ENCODE data around the gene TMEM14B. TPM values are rescaled to one million over a fixed set of nuclear protein-coding genes. Genes with fewer than 3 reads are reported as not detected.

Gene TMEM14B
- total RNA-seq, 2 donors from 2014 or later: 58.7 to 73.3 TPM

DNA sequence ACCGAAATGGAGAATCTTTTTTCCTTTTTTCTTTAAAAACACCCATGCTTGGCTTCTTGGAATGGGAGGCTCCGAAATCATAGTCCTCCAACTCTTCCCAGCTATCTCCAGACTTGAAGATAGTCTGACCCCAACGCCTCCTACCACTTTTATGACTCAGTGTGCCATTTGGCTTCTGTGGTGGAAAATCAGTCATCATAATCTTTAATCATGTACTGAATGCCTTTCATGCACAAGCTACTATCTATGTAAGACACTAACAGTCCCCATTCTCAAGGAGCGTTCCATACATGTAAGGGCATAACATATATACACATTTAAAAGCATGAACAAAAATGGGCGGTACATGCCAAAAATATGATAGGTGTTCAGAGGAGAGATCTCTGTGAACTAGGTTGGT, 44.1 kb downstream of the TMEM14B start:
- Histone ChIP-seq H3K4me3 (no peak overlapping the region), H3K9me3 (no peaks in the 10 kb centered on the region), H3K27me3 (no peaks in the 10 kb centered on the region), H3K9ac (ENCODE audit: low read depth in 2 of 2, low read length in 2 of 2) (no peak overlapping the region), H3K27ac (no peak overlapping the region), H3K36me3 (no peaks in the 10 kb centered on the region), H3K4me1 (no peaks in the 10 kb centered on the region)
- TF ChIP-seq, protein P1, sequence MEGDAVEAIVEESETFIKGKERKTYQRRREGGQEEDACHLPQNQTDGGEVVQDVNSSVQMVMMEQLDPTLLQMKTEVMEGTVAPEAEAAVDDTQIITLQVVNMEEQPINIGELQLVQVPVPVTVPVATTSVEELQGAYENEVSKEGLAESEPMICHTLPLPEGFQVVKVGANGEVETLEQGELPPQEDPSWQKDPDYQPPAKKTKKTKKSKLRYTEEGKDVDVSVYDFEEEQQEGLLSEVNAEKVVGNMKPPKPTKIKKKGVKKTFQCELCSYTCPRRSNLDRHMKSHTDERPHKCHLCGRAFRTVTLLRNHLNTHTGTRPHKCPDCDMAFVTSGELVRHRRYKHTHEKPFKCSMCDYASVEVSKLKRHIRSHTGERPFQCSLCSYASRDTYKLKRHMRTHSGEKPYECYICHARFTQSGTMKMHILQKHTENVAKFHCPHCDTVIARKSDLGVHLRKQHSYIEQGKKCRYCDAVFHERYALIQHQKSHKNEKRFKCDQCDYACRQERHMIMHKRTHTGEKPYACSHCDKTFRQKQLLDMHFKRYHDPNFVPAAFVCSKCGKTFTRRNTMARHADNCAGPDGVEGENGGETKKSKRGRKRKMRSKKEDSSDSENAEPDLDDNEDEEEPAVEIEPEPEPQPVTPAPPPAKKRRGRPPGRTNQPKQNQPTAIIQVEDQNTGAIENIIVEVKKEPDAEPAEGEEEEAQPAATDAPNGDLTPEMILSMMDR (IDR thresholded peaks at IDR 0.05): no peak
- DNase-seq: no peak
- intact Hi-C loops (cut with DNase I): no loop called here

- no peak for DNase-seq
- TF ChIP-seq, protein P1 (IDR thresholded peaks at IDR 0.05): no peak
- intact Hi-C loops (cut with DNase I): no loop called here
These were observed 44.5 kb downstream of the TMEM14B start for GRCh38 chr6:10792101-10792500.

DNA sequence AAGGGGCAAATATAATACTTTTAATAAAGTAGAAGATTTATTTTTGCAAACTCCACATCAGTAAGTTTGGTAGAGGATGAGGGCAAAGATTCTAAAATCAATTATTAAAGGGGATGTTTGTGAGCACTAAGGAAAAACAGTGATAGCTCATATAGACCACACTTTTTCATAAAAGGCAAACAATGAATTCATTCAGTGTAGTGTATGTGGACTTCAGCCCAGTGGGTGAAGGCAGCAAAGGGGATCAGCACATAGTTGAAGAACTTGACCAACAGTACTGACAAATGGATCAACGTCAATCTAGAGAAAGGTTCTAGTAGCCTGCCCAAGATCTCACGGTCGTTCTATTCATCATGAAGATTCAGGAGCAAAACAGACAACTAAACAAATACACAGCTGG, 45.4 kb downstream of the TMEM14B start:
- H3K27me3 ChIP-seq: no peaks in the 10 kb centered on the region
- H3K9ac ChIP-seq (ENCODE audit: low read depth in 2 of 2, low read length in 2 of 2): no peak overlapping the region
- intact Hi-C loops (cut with DNase I): no loop called here
- H3K27ac ChIP-seq: no peak overlapping the region
- H3K4me1 ChIP-seq: no peaks in the 10 kb centered on the region
- H3K9me3 ChIP-seq: no peaks in the 10 kb centered on the region
- no peak for DNase-seq
- no peak overlapping the region for H3K4me3 ChIP-seq
- no peaks in the 10 kb centered on the region for H3K36me3 ChIP-seq
- TF ChIP-seq, protein P1 (IDR thresholded peaks at IDR 0.05): no peak

More at GRCh38 chr6:10792101-10792500, 44.5 kb downstream of the TMEM14B start:
- H3K27me3 ChIP-seq: no peaks in the 10 kb centered on the region
- H3K4me3 ChIP-seq: no peak overlapping the region
- no peak overlapping the region for H3K27ac ChIP-seq
- no peak overlapping the region for H3K9ac ChIP-seq (ENCODE audit: low read depth in 2 of 2, low read length in 2 of 2)
- H3K36me3 ChIP-seq: no peaks in the 10 kb centered on the region
- H3K9me3 ChIP-seq: no peaks in the 10 kb centered on the region
- no peaks in the 10 kb centered on the region for H3K4me1 ChIP-seq

DNA sequence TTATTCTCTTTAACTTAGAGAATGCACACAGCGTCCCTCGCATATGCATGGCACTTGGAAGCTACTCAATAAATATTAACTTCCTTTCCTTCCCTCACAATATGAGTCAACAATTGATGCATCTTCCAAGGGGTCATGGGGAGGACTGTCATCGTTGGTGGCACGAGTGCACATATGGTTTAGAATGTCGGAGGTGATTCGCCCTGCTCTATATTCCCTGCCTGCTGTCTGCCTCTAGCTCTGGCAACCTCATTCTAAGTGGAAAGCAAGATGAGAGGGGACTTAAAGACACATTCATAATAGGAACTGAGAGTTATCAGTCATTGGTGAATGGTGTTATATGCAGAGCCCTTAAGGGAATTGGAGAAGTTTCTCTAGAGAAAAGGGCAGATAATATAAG, 46.1 kb downstream of the TMEM14B start:
- no peaks in the 10 kb centered on the region for H3K9me3 ChIP-seq
- H3K36me3 ChIP-seq: no peaks in the 10 kb centered on the region
- DNase-seq: no peak
- H3K4me1 ChIP-seq: no peaks in the 10 kb centered on the region
- H3K4me3 ChIP-seq: no peak overlapping the region
- H3K27me3 ChIP-seq: no peaks in the 10 kb centered on the region
- H3K27ac ChIP-seq: no peak overlapping the region
- H3K9ac ChIP-seq (ENCODE audit: low read depth in 2 of 2, low read length in 2 of 2): no peak overlapping the region
- TF ChIP-seq, protein P1 (IDR thresholded peaks at IDR 0.05): no peak
- intact Hi-C loops (cut with DNase I): no loop called here

- intact Hi-C loops (cut with DNase I): no loop called here
These were observed 46.6 kb downstream of the TMEM14B start for GRCh38 chr6:10794239-10794638.

More at GRCh38 chr6:10794239-10794638, 46.6 kb downstream of the TMEM14B start:
- TF ChIP-seq, protein P1 (IDR thresholded peaks at IDR 0.05): no peak
- H3K4me3 ChIP-seq: no peak overlapping the region
- no peaks in the 10 kb centered on the region for H3K4me1 ChIP-seq
- no peaks in the 10 kb centered on the region for H3K36me3 ChIP-seq
- no peak overlapping the region for H3K9ac ChIP-seq (ENCODE audit: low read depth in 2 of 2, low read length in 2 of 2)
- H3K27me3 ChIP-seq: no peaks in the 10 kb centered on the region
- H3K27ac ChIP-seq: no peak overlapping the region
- DNase-seq: no peak
- H3K9me3 ChIP-seq: no peaks in the 10 kb centered on the region

Data from colonic mucosa (tissue), 4 donors.